Peyer's patch (tissue), 4 donors: Measurements from ENCODE around the gene NAP1L4.

Source experiments
- CTCF ChIP-seq, 6 experiments: fragments of 450-650 bp in 4 of 6; fragments of 200-600 bp in 2 of 6; sonication (generic) in 1 of 6; IDR thresholded peaks; one replicate each; pipeline ENCODE4 v1.5.1; 2017 to 2019; ENCODE audit warnings: antibody characterized with exemption in 6 of 6, mild to moderate bottlenecking in 3 of 6, moderate library complexity in 1 of 6
- POLR2A ChIP-seq, 2 donors: fragments of 450-650 bp; IDR thresholded peaks; one replicate each; pipeline ENCODE4 v1.5.1; 2017; ENCODE audit warnings: antibody characterized with exemption in 2 of 2, mild to moderate bottlenecking in 2 of 2, moderate library complexity in 2 of 2

GRCh38 chr11:3037040-3037944, 45.2 kb upstream of the NAP1L4 start:
- TF ChIP-seq POLR2A (IDR thresholded peaks at IDR 0.05) (no peak), CTCF (IDR thresholded peaks at IDR 0.05) (peak in 5 of 6 experiments; percentile 41 to 87 (median 77))
